ENCODE results near the gene C12orf60.
"Not testable (repeated sequence)": the region's sequence is repeated elsewhere in the genome, so short reads cannot be mapped to it uniquely, and the experiment has no call there.

The C12orf60 gene

GRCh38 chr12:14803011-14803829, at the start of gene C12orf60, which contains the start of gene WBP11:
Gene C12orf60, plus strand, starts transcription at chr12:14803670. Its CDS starts 19,266 bp downstream, at chr12:14822936.
Gene WBP11, minus strand, starts transcription at chr12:14803478. Its CDS starts 2,095 bp downstream, at chr12:14801383.
- DNase-seq = peak; percentile 74 to 90

GRCh38 chr12:14756334-14757143, 46.9 kb upstream of the C12orf60 start:
- DNase-seq = no peak

GRCh38 chr12:14759711-14760280, 43.7 kb upstream of the C12orf60 start:
- not testable (repeated sequence) for DNase-seq

GRCh38 chr12:14765398-14765797, 38.1 kb upstream of the C12orf60 start:
- no peak for DNase-seq

- not testable (repeated sequence) for DNase-seq
Measured at GRCh38 chr12:14766020-14766419, 37.5 kb upstream of the C12orf60 start.

GRCh38 chr12:14766649-14767215, 36.7 kb upstream of the C12orf60 start:
- no peak for DNase-seq

- no peak for DNase-seq
Measured at GRCh38 chr12:14767617-14768016, 35.9 kb upstream of the C12orf60 start.

- peak; percentile 12 to 21 for DNase-seq
Measured at GRCh38 chr12:14768823-14769405, 34.6 kb upstream of the C12orf60 start.

GRCh38 chr12:14769466-14769968, 34.0 kb upstream of the C12orf60 start:
- DNase-seq = no peak

GRCh38 chr12:14769969-14770495, 33.4 kb upstream of the C12orf60 start:
- peak; percentile 83 to 85 for DNase-seq

- peak; percentile 81 to 93 for DNase-seq
Measured at GRCh38 chr12:14770496-14771461, 32.7 kb upstream of the C12orf60 start.

GRCh38 chr12:14771651-14772137, 31.8 kb upstream of the C12orf60 start:
- peak; percentile 17 to 61 for DNase-seq

- DNase-seq = no peak
Measured at GRCh38 chr12:14772946-14773345, 30.5 kb upstream of the C12orf60 start.

- DNase-seq = no peak
Measured at GRCh38 chr12:14773685-14774073, 29.8 kb upstream of the C12orf60 start.

- peak; percentile 78 to 86 for DNase-seq
Measured at GRCh38 chr12:14774074-14774905, 29.2 kb upstream of the C12orf60 start.

GRCh38 chr12:14774906-14775635, 28.4 kb upstream of the C12orf60 start:
- DNase-seq = peak; percentile 14 to 17

GRCh38 chr12:14775636-14775980, 27.9 kb upstream of the C12orf60 start:
- DNase-seq = no peak

GRCh38 chr12:14776236-14776961, 27.1 kb upstream of the C12orf60 start:
- DNase-seq = no peak
